Epithelial cell of proximal tubule (primary cell): ENCODE measurements around the gene AHCTF1. TPM values are rescaled to one million over a fixed set of nuclear protein-coding genes. Genes with fewer than 3 reads are reported as not detected.

Source experiments
- DNase-seq: peaks from one replicate; pipeline ENCODE4 v3.0.0-alpha.2; 2011; ENCODE audit warnings: low read depth
- H3K4me3 ChIP-seq: 2 replicates; pipeline ENCODE4 v1.5.1; 2011; ENCODE audit warnings: low read depth, mild to moderate bottlenecking, low read length
- CTCF ChIP-seq: conservative IDR thresholded peaks from 2 replicates; pipeline ENCODE4 v1.5.1; 2012; ENCODE audit warnings: low read depth, mild to moderate bottlenecking, low read length
- total RNA-seq: library from RNA; depleted of rRNA; stranded (reverse); fragments of >200 nt; gene quantifications from 2 replicates; pipeline ENCODE4 v1.2.3, GENCODE V29; 2015

Gene AHCTF1
- total RNA-seq, 1 donor from 2014 or later: 20.0 TPM

- no peak for TF ChIP-seq CTCF
- DNase-seq: no peak
- H3K4me3 ChIP-seq: no peak overlapping the region
These were observed 3.0 kb upstream of the AHCTF1 start for GRCh38 chr1:246934765-246935164.

GRCh38 chr1:246933893-246934292 is 2.1 kb upstream of the AHCTF1 start:
- no peak for DNase-seq
- H3K4me3 ChIP-seq: no peak overlapping the region
- no peak for TF ChIP-seq CTCF

GRCh38 chr1:246932366-246932700 is 585 bp upstream of the AHCTF1 start:
- no peak for DNase-seq
- H3K4me3 ChIP-seq: peak overlapping the region; percentile 93
- no peak for TF ChIP-seq CTCF

- no peak for TF ChIP-seq CTCF
- peak overlapping the region; percentile 93 for H3K4me3 ChIP-seq
- no peak for DNase-seq
These were observed 759 bp downstream of the AHCTF1 start for GRCh38 chr1:246930830-246931548.

- no peak for TF ChIP-seq CTCF
- H3K4me3 ChIP-seq: no peak overlapping the region
- DNase-seq: no peak
These were observed 5.6 kb downstream of the AHCTF1 start for GRCh38 chr1:246925997-246926626.

- DNase-seq: no peak
- TF ChIP-seq CTCF: no peak
- no peak overlapping the region for H3K4me3 ChIP-seq
These were observed 7.8 kb downstream of the AHCTF1 start for GRCh38 chr1:246923900-246924299.

- TF ChIP-seq CTCF: no peak
- no peak overlapping the region for H3K4me3 ChIP-seq
- DNase-seq: no peak
These were observed 8.3 kb downstream of the AHCTF1 start for GRCh38 chr1:246923482-246923881.
